H1 (cell line): Measurements from ENCODE around the gene EZH2. TPM values are rescaled to one million over a fixed set of nuclear protein-coding genes. Genes with fewer than 3 reads are reported as not detected.

ENCODE experiments used
- CTCF ChIA-PET: fragments of 300-600 bp; sonication (Branson Sonifier 250); formaldehyde crosslinking; loops from one replicate; lab custom pipeline; 2021; ENCODE audit not compliant: partially characterized antibody; lab: Charles Lee
- POLR2A ChIA-PET: fragments of 300-600 bp; sonication (Branson Sonifier 250); formaldehyde crosslinking; loops from one replicate; lab custom pipeline; 2021; ENCODE audit warnings: inconsistent platforms; ENCODE audit not compliant: partially characterized antibody; lab: Charles Lee
- DNase-seq, 2 experiments: peaks; one replicate each; pipeline versions ENCODE4 v3.0.0 to v3.0.0-alpha.2; 2010 to 2022; ENCODE audit warnings: low spot score in 2 of 2, low read depth in 1 of 2, mixed read lengths in 1 of 2
- FAIRE-seq: peaks from 2 replicates; lab custom pipeline; 2011; peaks lifted over from hg19 to GRCh38; lab: Jason Lieb, UNC
- H2AFZ ChIP-seq: 2 replicates; pipeline ENCODE4 v1.8.1; 2012; ENCODE audit warnings: low read length, inconsistent platforms
- H2AK5ac ChIP-seq: 2 replicates; pipeline ENCODE4 v1.6.1; 2013; ENCODE audit warnings: low read depth, low read length
- H2BK120ac ChIP-seq: replicated peaks from 2 replicates; pipeline ENCODE3; 2013; ENCODE audit warnings: low read depth, low read length, inconsistent platforms
- H2BK12ac ChIP-seq: 2 replicates; pipeline ENCODE4 v1.6.1; 2013; ENCODE audit warnings: low read depth, low read length
- H2BK15ac ChIP-seq: 2 replicates; pipeline ENCODE4 v1.6.1; 2013; ENCODE audit warnings: low read length
- H2BK20ac ChIP-seq: 2 replicates; pipeline ENCODE4 v1.6.1; 2013; ENCODE audit warnings: low read length
- H2BK5ac ChIP-seq: 2 replicates; pipeline ENCODE4 v1.6.1; 2013; ENCODE audit warnings: low read depth, low read length
- H3K14ac ChIP-seq: 2 replicates; pipeline ENCODE4 v1.6.1; 2013; ENCODE audit warnings: inconsistent platforms; ENCODE audit not compliant: insufficient read length
- H3K18ac ChIP-seq: 2 replicates; pipeline ENCODE4 v1.6.1; 2013; ENCODE audit warnings: low read length; ENCODE audit errors: extremely low read depth
- H3K23ac ChIP-seq: 2 replicates; pipeline ENCODE4 v1.6.1; 2013; ENCODE audit warnings: inconsistent platforms; ENCODE audit not compliant: insufficient read length
- H3K23me2 ChIP-seq: 2 replicates; pipeline ENCODE4 v1.6.1; 2013; ENCODE audit warnings: low read depth, low read length
- H3K27ac ChIP-seq: 2 replicates; pipeline ENCODE4 v1.6.1; 2011; ENCODE audit warnings: low read depth, low read length, inconsistent platforms
- H3K27me3 ChIP-seq, 4 experiments: replicated peaks in 1 of 4; 1 replicate in 1 of 4; 2 replicates in 3 of 4; pipeline versions ENCODE4 v1.6.1 to v1.8.1; 2011 to 2013; ENCODE audit warnings: low read length in 3 of 4, mild to moderate bottlenecking in 3 of 4, inconsistent platforms in 2 of 4, mixed read lengths in 2 of 4, moderate library complexity in 1 of 4; ENCODE audit not compliant: control insufficient read depth in 3 of 4, insufficient read depth in 3 of 4; ENCODE audit errors: extremely low read depth in 1 of 4
- H3K36me3 ChIP-seq, 4 experiments: 2 replicates each; pipeline versions ENCODE4 v1.6.1 to v1.8.1; 2011 to 2013; ENCODE audit warnings: mild to moderate bottlenecking in 4 of 4, low read length in 3 of 4, moderate library complexity in 2 of 4, control low read depth in 1 of 4, inconsistent platforms in 1 of 4; ENCODE audit not compliant: insufficient read depth in 4 of 4, control insufficient read depth in 2 of 4
- H3K4ac ChIP-seq: replicated peaks from 2 replicates; pipeline ENCODE3; 2013; ENCODE audit warnings: low read length, low read depth, mixed read lengths, inconsistent platforms; ENCODE audit not compliant: insufficient read length
- H3K4me1 ChIP-seq, 4 experiments: replicated peaks in 1 of 4; 1 replicate in 1 of 4; 2 replicates in 3 of 4; pipeline versions ENCODE4 v1.6.1 to v1.8.1; 2011 to 2013; ENCODE audit warnings: low read length in 3 of 4, inconsistent platforms in 2 of 4, mixed read lengths in 1 of 4; ENCODE audit not compliant: insufficient read depth in 4 of 4, control insufficient read depth in 3 of 4
- H3K4me2 ChIP-seq, 2 experiments: 2 replicates each; pipeline versions ENCODE4 v1.6.1 to v1.8.1; 2011 to 2013; ENCODE audit warnings: low read depth in 2 of 2, low read length in 2 of 2, control low read depth in 1 of 2, inconsistent platforms in 1 of 2, mild to moderate bottlenecking in 1 of 2; ENCODE audit not compliant: insufficient read depth in 1 of 2
- H3K4me3 ChIP-seq, 4 experiments: fragments of 200-600, 300-600 bp in 1 of 4; sonication (generic), shearing (Covaris generic), sonication (Bioruptor Twin) in 1 of 4; 2 replicates each; pipeline versions ENCODE4 v1.5.1 to v1.8.1; 2011 to 2016; ENCODE audit warnings: low read length in 4 of 4, low read depth in 3 of 4, control low read depth in 2 of 4, inconsistent platforms in 2 of 4, mild to moderate bottlenecking in 2 of 4, mixed read lengths in 1 of 4, moderate library complexity in 1 of 4; ENCODE audit not compliant: insufficient read depth in 2 of 4; ENCODE audit errors: extremely low read depth in 1 of 4
- H3K56ac ChIP-seq: replicated peaks from 2 replicates; pipeline ENCODE3; 2013; ENCODE audit warnings: low read depth, mild to moderate bottlenecking, mixed read lengths, low read length, inconsistent platforms; ENCODE audit not compliant: insufficient read length
- H3K79me1 ChIP-seq: 2 replicates; pipeline ENCODE4 v1.6.1; 2013; ENCODE audit warnings: low read depth, low read length, control low read depth
- H3K79me2 ChIP-seq, 2 experiments: 2 replicates each; pipeline versions ENCODE4 v1.6.1 to v1.8.1; 2012 to 2013; ENCODE audit warnings: low read length in 2 of 2, mild to moderate bottlenecking in 2 of 2, inconsistent platforms in 1 of 2; ENCODE audit not compliant: insufficient read depth in 2 of 2, control insufficient read depth in 1 of 2
- H3K9ac ChIP-seq, 4 experiments: replicated peaks in 1 of 4; 1 replicate in 1 of 4; 2 replicates in 3 of 4; pipeline versions ENCODE4 v1.6.1 to v1.8.1; 2011 to 2013; ENCODE audit warnings: low read depth in 3 of 4, low read length in 3 of 4, control low read depth in 2 of 4, mild to moderate bottlenecking in 2 of 4, moderate library complexity in 2 of 4, inconsistent platforms in 1 of 4; ENCODE audit errors: extremely low read depth in 1 of 4
- H3K9me3 ChIP-seq, 2 experiments: 2 replicates each; pipeline versions ENCODE4 v1.6.1 to v1.8.1; 2012 to 2013; ENCODE audit warnings: mild to moderate bottlenecking in 2 of 2, moderate library complexity in 2 of 2, control low read depth in 1 of 2, inconsistent platforms in 1 of 2, low read depth in 1 of 2, low read length in 1 of 2, mixed read lengths in 1 of 2; ENCODE audit not compliant: insufficient read depth in 2 of 2
- H4K20me1 ChIP-seq, 2 experiments: replicated peaks in 1 of 2; 2 replicates each; pipeline versions ENCODE3 to v1.8.1; 2011 to 2013; ENCODE audit warnings: inconsistent platforms in 2 of 2, low read length in 2 of 2, mild to moderate bottlenecking in 1 of 2; ENCODE audit not compliant: insufficient read depth in 2 of 2, control insufficient read depth in 1 of 2
- H4K5ac ChIP-seq: 2 replicates; pipeline ENCODE4 v1.6.1; 2013; ENCODE audit warnings: low read length, low read depth, mixed read lengths, inconsistent platforms; ENCODE audit not compliant: insufficient read length
- H4K8ac ChIP-seq: 2 replicates; pipeline ENCODE4 v1.8.0; 2013; ENCODE audit warnings: mild to moderate bottlenecking, moderate library complexity, low read length, inconsistent platforms; ENCODE audit not compliant: insufficient read depth; ENCODE audit errors: extremely low read depth
- H4K91ac ChIP-seq: replicated peaks from 2 replicates; pipeline ENCODE3; 2013; ENCODE audit warnings: low read length, mixed read lengths, inconsistent platforms; ENCODE audit not compliant: insufficient read length
- ATF2 ChIP-seq: IDR thresholded peaks from 2 replicates; pipeline ENCODE4 v1.6.1; 2012; ENCODE audit warnings: low read length, inconsistent platforms
- ATF3 ChIP-seq: IDR thresholded peaks from 2 replicates; pipeline ENCODE4 v1.6.1; 2011; ENCODE audit warnings: low read depth, mild to moderate bottlenecking, low read length; ENCODE audit not compliant: insufficient read depth
- BRCA1 ChIP-seq: IDR thresholded peaks from 2 replicates; pipeline ENCODE4 v1.6.1; 2012; ENCODE audit warnings: low read depth, low read length, improper control_type of control experiment
- CBX5 ChIP-seq: fragments of 300-800, 300-1000 bp; sonication (generic); IDR thresholded peaks from 2 replicates; pipeline ENCODE4 v1.7.1; 2016; ENCODE audit warnings: antibody characterized with exemption, low read length, low read depth
- EGR1 ChIP-seq: IDR thresholded peaks from 2 replicates; pipeline ENCODE4 v1.6.1; 2011; ENCODE audit warnings: low read depth, low read length, borderline replicate concordance
- EP300 ChIP-seq, 2 experiments: IDR thresholded peaks; 1 replicate in 1 of 2; 2 replicates in 1 of 2; pipeline ENCODE4 v1.6.1; 2011 to 2012; ENCODE audit warnings: low read depth in 2 of 2, low read length in 2 of 2, mild to moderate bottlenecking in 2 of 2, borderline replicate concordance in 1 of 2, inconsistent platforms in 1 of 2, moderate library complexity in 1 of 2
- GTF2F1 ChIP-seq: IDR thresholded peaks from 2 replicates; pipeline ENCODE4 v1.6.1; 2012; ENCODE audit warnings: low read depth, low read length, improper control_type of control experiment, borderline replicate concordance
- JUND ChIP-seq: IDR thresholded peaks from 2 replicates; pipeline ENCODE4 v1.6.1; 2011; ENCODE audit warnings: mild to moderate bottlenecking, improper control_type of control experiment, low read length
- TAF1 ChIP-seq: IDR thresholded peaks from 2 replicates; pipeline ENCODE4 v1.6.1; 2011; ENCODE audit warnings: mild to moderate bottlenecking, low read depth, low read length
- USF2 ChIP-seq: IDR thresholded peaks from 2 replicates; pipeline ENCODE4 v1.6.1; 2011; ENCODE audit warnings: low read length, improper control_type of control experiment
- WGBS, 2 experiments: shearing (Covaris generic) in 1 of 2; methylation state at CpG; one replicate each; pipeline versions ENCODE4 v1.1.6 to v1.1.7; 2013 to 2015; ENCODE audit warnings: low lambda C conversion rate in 2 of 2, mixed read lengths in 2 of 2, inconsistent platforms in 1 of 2, low coverage in 1 of 2, missing lambda C conversion rate in 1 of 2; ENCODE audit not compliant: insufficient replicate concordance in 2 of 2, insufficient coverage in 1 of 2, insufficient read length in 1 of 2; ENCODE audit errors: extremely low coverage in 1 of 2, missing lambda C conversion rate in 1 of 2; 5-methylcytosine and 5-hydroxymethylcytosine counted together
- polyA plus RNA-seq, 7 experiments: library from polyadenylated mRNA; depleted of rRNA in 3 of 7; stranded (reverse) in 5 of 7; unstranded in 2 of 7; fragments of >200 nt in 5 of 7; fragments of 200-250 nt in 2 of 7; gene quantifications; 1 replicate in 5 of 7; 2 replicates in 1 of 7; 4 replicates in 1 of 7; pipeline versions ENCODE4 v1.2.1 to v1.2.3, GENCODE V29; 2011 to 2013; ENCODE audit warnings: missing spikeins in 2 of 7, mixed read lengths in 2 of 7
- total RNA-seq: library from RNA; stranded (reverse); fragmentation: NEBNext Ultra II Directional; extraction: Animal tissue kit (Norgen Biotek cat#: 25700); gene quantifications from 2 replicates; pipeline ENCODE4 v1.2.1, GENCODE V29; 2021

EZH2 gene
- total and polyA plus RNA-seq, 2 of the 8 experiments (the other 6 are each of a cell fraction or from before 2014, with no cell fraction given) = 28.9 to 49.0 TPM

- H3K9me3 ChIP-seq = no peaks in the 10 kb centered on the region
- H2BK20ac ChIP-seq = no peak overlapping the region
- H4K20me1 ChIP-seq = no peaks in the 10 kb centered on the region
- peaks cover 0 to 2% of the 10 kb centered on the region in 2 experiments; a peak in 2 of 4 replicates for H3K79me2 ChIP-seq
- H3K27me3 ChIP-seq = no peaks in the 10 kb centered on the region
- no peak overlapping the region for H3K18ac ChIP-seq
- peaks cover 3% of the 10 kb centered on the region; the same call in 1 of the 2 replicates for H3K79me1 ChIP-seq
- no peak overlapping the region for H3K56ac ChIP-seq
- no peak for FAIRE-seq
- no peak overlapping the region for H3K4ac ChIP-seq
- H2BK5ac ChIP-seq = no peak overlapping the region
- H3K27ac ChIP-seq = no peak overlapping the region
- DNase-seq = no peak
- no peak overlapping the region for H2BK12ac ChIP-seq
- H4K8ac ChIP-seq = no peak overlapping the region
- H3K4me1 ChIP-seq = peaks cover 0 to 8% (median 4%) of the 10 kb centered on the region in 4 experiments; a peak in 4 of 7 replicates
- no peak overlapping the region for H2AFZ ChIP-seq
- POLR2A ChIA-PET = interaction anchor here (0.8 kb wide), 1 partner anchor 49 kb away, joined by 4 read pairs; no protein-coding TSS in a partner anchor
- no peaks in the 10 kb centered on the region for H3K23me2 ChIP-seq
- no peak overlapping the region for H2BK15ac ChIP-seq
- H2BK120ac ChIP-seq = no peak overlapping the region
- H4K5ac ChIP-seq = no peak overlapping the region
- WGBS, 2 experiments = 82% methylated on average over 1 of the region's 1 CpG; no CpG with 5 or more reads in 1 of the 2 experiments
- peaks cover 2 to 40% (median 15%) of the 10 kb centered on the region in 4 experiments; a peak in 6 of 8 replicates for H3K36me3 ChIP-seq
- no peak overlapping the region for H3K14ac ChIP-seq
- H4K91ac ChIP-seq = no peak overlapping the region
- CTCF ChIA-PET = interaction anchor here (1.0 to 3.5 kb wide), 10 partner anchors 9 to 270 kb away, joined by 3 to 10 read pairs (median 4); no protein-coding TSS in a partner anchor
- H3K4me3 ChIP-seq = no peak overlapping the region
- no peak overlapping the region for H3K4me2 ChIP-seq
- H3K23ac ChIP-seq = no peak overlapping the region
- no peak overlapping the region for H3K9ac ChIP-seq
- no peak overlapping the region for H2AK5ac ChIP-seq
- TF ChIP-seq USF2 = no peak
- TF ChIP-seq ATF3 = no peak
- TF ChIP-seq CBX5 = no peak
- TF ChIP-seq JUND = no peak
- TF ChIP-seq GTF2F1 = no peak
- no peak for TF ChIP-seq EP300 (IDR thresholded peaks at IDR 0.05; ENCODE audit: borderline replicate concordance in 1 of 2, low read depth in 2 of 2, low read length in 2 of 2)
- no peak for TF ChIP-seq ATF2
- TF ChIP-seq EGR1 = no peak
- TF ChIP-seq BRCA1 = no peak
- no peak for TF ChIP-seq TAF1
These were observed 109.6 kb downstream of the EZH2 start for GRCh38 chr7:148774471-148774870.
